Measurements from ENCODE around the gene RAB11FIP4.

GRCh38 chr17:31411707-31412285, 20.3 kb downstream of the RAB11FIP4 start:
- TF ChIP-seq CTCF (IDR thresholded peaks at IDR 0.05) (no peak), POLR2A (IDR thresholded peaks at IDR 0.05) (no peak), POLR2AphosphoS5 (IDR thresholded peaks at IDR 0.05) (no peak)

Measured in prostate gland (tissue), 2 donors.